Parathyroid adenoma (tissue), 2 donors: ENCODE measurements around the gene LIFR.

Experiments
- H2AFZ ChIP-seq: fragments of 300-600 bp; sonication (generic); one replicate; pipeline ENCODE4 v1.7.0; 2017; ENCODE audit warnings: antibody characterized with exemption, mild to moderate bottlenecking
- H3K27ac ChIP-seq: fragments of 300-600 bp; sonication (generic); one replicate; pipeline ENCODE4 v1.7.0; 2017
- H3K27me3 ChIP-seq: fragments of 300-600 bp; sonication (generic); one replicate; pipeline ENCODE4 v1.7.0; 2017; ENCODE audit warnings: low read length; ENCODE audit not compliant: control insufficient read depth, insufficient read depth
- H3K36me3 ChIP-seq: fragments of 300-600 bp; sonication (generic); one replicate; pipeline ENCODE4 v1.7.0; 2017; ENCODE audit warnings: low read length; ENCODE audit not compliant: control insufficient read depth, insufficient read depth
- H3K4me1 ChIP-seq: fragments of 300-600 bp; sonication (generic); one replicate; pipeline ENCODE4 v1.7.0; 2017; ENCODE audit warnings: control low read depth
- H3K4me2 ChIP-seq: fragments of 300-600 bp; sonication (generic); one replicate; pipeline ENCODE4 v1.7.0; 2017; ENCODE audit warnings: low read length
- H3K4me3 ChIP-seq: fragments of 300-600 bp; sonication (generic); one replicate; pipeline ENCODE4 v1.7.0; 2017; ENCODE audit warnings: low read depth, low read length
- H3K79me2 ChIP-seq: fragments of 300-600 bp; sonication (generic); one replicate; pipeline ENCODE4 v1.7.0; 2017; ENCODE audit warnings: control low read depth
- H3K9ac ChIP-seq: fragments of 300-600 bp; sonication (generic); one replicate; pipeline ENCODE4 v1.7.0; 2017; ENCODE audit warnings: mild to moderate bottlenecking
- H3K9me3 ChIP-seq: fragments of 300-600 bp; sonication (generic); one replicate; pipeline ENCODE4 v1.7.0; 2017; ENCODE audit warnings: low read length; ENCODE audit not compliant: control insufficient read depth
- CTCF ChIP-seq: fragments of 300-600 bp; sonication (generic); IDR thresholded peaks from one replicate; pipeline ENCODE4 v1.7.0; 2017; ENCODE audit warnings: antibody characterized with exemption, mild to moderate bottlenecking
- donor health status: primary hyperparathyroidism.

LIFR gene

GRCh38 chr5:38494175-38494574 lies 62.3 kb downstream of the LIFR start:
- TF ChIP-seq CTCF: no peak

GRCh38 chr5:38483805-38484398 lies 72.5 kb downstream of the LIFR start:
- TF ChIP-seq CTCF: no peak
- no peaks in the 10 kb centered on the region for H3K36me3 ChIP-seq

More at GRCh38 chr5:38494175-38494574, 62.3 kb downstream of the LIFR start:
- Histone ChIP-seq H3K27ac (no peak overlapping the region), H3K36me3 (no peaks in the 10 kb centered on the region), H3K4me3 (no peak overlapping the region), H3K27me3 (no peaks in the 10 kb centered on the region), H3K9me3 (no peaks in the 10 kb centered on the region), H3K4me1 (no peaks in the 10 kb centered on the region), H2AFZ (no peak overlapping the region), H3K9ac (no peak overlapping the region), H3K79me2 (no peaks in the 10 kb centered on the region), H3K4me2 (no peak overlapping the region)

GRCh38 chr5:38479315-38479904 lies 77.0 kb downstream of the LIFR start:
- Histone ChIP-seq H3K4me2 (no peak overlapping the region), H3K4me3 (no peak overlapping the region), H3K4me1 (no peaks in the 10 kb centered on the region), H2AFZ (no peak overlapping the region), H3K36me3 (no peaks in the 10 kb centered on the region), H3K79me2 (no peaks in the 10 kb centered on the region), H3K9ac (no peak overlapping the region), H3K9me3 (no peaks in the 10 kb centered on the region), H3K27ac (no peak overlapping the region), H3K27me3 (no peaks in the 10 kb centered on the region)
- TF ChIP-seq CTCF: no peak

More at GRCh38 chr5:38483805-38484398, 72.5 kb downstream of the LIFR start:
- no peaks in the 10 kb centered on the region for H3K27me3 ChIP-seq
- no peaks in the 10 kb centered on the region for H3K9me3 ChIP-seq
- no peaks in the 10 kb centered on the region for H3K79me2 ChIP-seq
- no peaks in the 10 kb centered on the region for H3K4me1 ChIP-seq
- H3K9ac ChIP-seq: no peak overlapping the region
- H3K4me3 ChIP-seq: no peak overlapping the region
- no peak overlapping the region for H3K4me2 ChIP-seq
- H2AFZ ChIP-seq: no peak overlapping the region
- no peak overlapping the region for H3K27ac ChIP-seq

- Histone ChIP-seq H3K9me3 (no peaks in the 10 kb centered on the region), H3K9ac (no peak overlapping the region), H3K36me3 (no peaks in the 10 kb centered on the region), H3K4me3 (no peak overlapping the region), H3K4me1 (no peaks in the 10 kb centered on the region), H2AFZ (no peak overlapping the region), H3K27ac (no peak overlapping the region), H3K27me3 (no peaks in the 10 kb centered on the region), H3K79me2 (no peaks in the 10 kb centered on the region), H3K4me2 (no peak overlapping the region)
- TF ChIP-seq CTCF: no peak
Observed at GRCh38 chr5:38478878-38479277, 77.6 kb downstream of the LIFR start.

- no peaks in the 10 kb centered on the region for H3K36me3 ChIP-seq
- H3K9ac ChIP-seq: no peak overlapping the region
- H3K79me2 ChIP-seq: no peaks in the 10 kb centered on the region
- TF ChIP-seq CTCF: no peak
- no peak overlapping the region for H3K4me3 ChIP-seq
- no peak overlapping the region for H3K4me2 ChIP-seq
- H3K27me3 ChIP-seq: no peaks in the 10 kb centered on the region
- H3K9me3 ChIP-seq: no peaks in the 10 kb centered on the region
- no peaks in the 10 kb centered on the region for H3K4me1 ChIP-seq
- H2AFZ ChIP-seq: no peak overlapping the region
- no peak overlapping the region for H3K27ac ChIP-seq
Observed at GRCh38 chr5:38478166-38478565, 78.3 kb downstream of the LIFR start.
